Stomach (tissue), 9 donors: ENCODE results near the gene RGL3. TPM values are rescaled to one million over a fixed set of nuclear protein-coding genes. Genes with fewer than 3 reads are reported as not detected.
A peak's percentile ranks its signal among the peaks of the same experiment; 100 is the strongest.

Source experiments
- DNase-seq, 2 donors: peaks; one replicate each; pipeline versions ENCODE4 v3.0.0 to v3.0.0-alpha.2; 2013 to 2019
- H3K27ac ChIP-seq, 5 donors: fragments of 200-600 bp in 4 of 5; sonication (generic) in 4 of 5; one replicate each; pipeline ENCODE4 v1.5.1; 2013 to 2019; ENCODE audit warnings: mild to moderate bottlenecking in 1 of 5, moderate library complexity in 1 of 5
- H3K27me3 ChIP-seq, 3 donors: fragments of 200-600 bp; sonication (generic); one replicate each; pipeline ENCODE4 v1.5.1; 2017 to 2019; ENCODE audit warnings: mixed run types in 1 of 3
- H3K36me3 ChIP-seq, 4 donors: fragments of 200-600 bp; sonication (generic); 1 replicate in 3 of 4; 2 replicates in 1 of 4; pipeline ENCODE4 v1.5.1; 2016 to 2019
- H3K4me1 ChIP-seq, 4 donors: fragments of 200-600 bp; sonication (generic); one replicate each; pipeline ENCODE4 v1.5.1; 2016 to 2019
- H3K4me3 ChIP-seq, 4 donors: fragments of 200-600 bp; sonication (generic) in 3 of 4; one replicate each; pipeline ENCODE4 v1.5.1; 2016 to 2019; ENCODE audit warnings: mild to moderate bottlenecking in 1 of 4
- H3K9me3 ChIP-seq, 4 donors: fragments of 200-600 bp; sonication (generic); one replicate each; pipeline ENCODE4 v1.5.1; 2016 to 2019
- CTCF ChIP-seq, 7 experiments: fragments of 450-650 bp in 4 of 7; fragments of 200-600 bp in 3 of 7; sonication (generic) in 3 of 7; IDR thresholded peaks; one replicate each; pipeline ENCODE4 v1.5.1; 2016 to 2019; ENCODE audit warnings: antibody characterized with exemption in 7 of 7, control low read depth in 2 of 7, mild to moderate bottlenecking in 1 of 7
- EP300 ChIP-seq: sonication (generic); formaldehyde crosslinking; IDR thresholded peaks from one replicate; pipeline ENCODE4 v1.6.1; 2017; ENCODE audit warnings: antibody characterized with exemption
- POLR2A ChIP-seq, 4 donors: fragments of 450-650 bp; IDR thresholded peaks; one replicate each; pipeline ENCODE4 v1.6.1; 2016; ENCODE audit warnings: antibody characterized with exemption in 4 of 4, control low read depth in 2 of 4, mild to moderate bottlenecking in 1 of 4, moderate library complexity in 1 of 4
- POLR2AphosphoS5 ChIP-seq, 3 donors: sonication (generic); formaldehyde crosslinking; IDR thresholded peaks; one replicate each; pipeline ENCODE4 v1.6.1; 2016; ENCODE audit warnings: antibody characterized with exemption in 3 of 3
- WGBS, 5 donors: extraction: QIAGEN DNeasy Blood & Tissue Kit in 3 of 5; methylation state at CpG; one replicate each; pipeline versions ENCODE4 v1.1.5 to v1.1.7; 2013 to 2018; 5-methylcytosine and 5-hydroxymethylcytosine counted together
- intact Hi-C: fragments of 100-400 bp; cut with DNase I; formaldehyde crosslinking; loops from one replicate; pipeline ENCODE4 v1.15.1; 2023; ENCODE audit warnings: low total_unique reads
- polyA plus RNA-seq, 3 donors: library from polyadenylated mRNA; stranded (reverse); fragments of 200-250 nt; gene quantifications; one replicate each; pipeline ENCODE4 v1.2.3, GENCODE V29; 2013
- total RNA-seq, 5 donors: library from RNA; depleted of rRNA; stranded (reverse); fragments of >200 nt; gene quantifications; one replicate each; pipeline versions ENCODE4 v1.1.0 to v1.2.3, GENCODE V29; 2014 to 2016
- donor health status: healthy with polysubstance abuse.
- donor health status: Bipolar disorder and iron deficiency.
- donor health status: healthy.

The RGL3 gene
- total and polyA plus RNA-seq, 8 donors, result 20.6 to 454 (median 38.5) TPM

GRCh38 chr19:11361771-11362731 lies 57.1 kb downstream of the RGL3 start:
- Histone ChIP-seq H3K27ac (no peak overlapping the region), H3K9me3 (no peaks in the 10 kb centered on the region), H3K27me3 (no peaks in the 10 kb centered on the region), H3K4me3 (peak overlapping the region in 1 of 4 donors; percentile 37), H3K4me1 (peaks cover 0 to 18% (median 12%) of the 10 kb centered on the region in 4 donors), H3K36me3 (peaks cover 12 to 93% (median 72%) of the 10 kb centered on the region in 4 donors)
- 59 to 69% (median 62%) methylated on average over 34 to 35 of the region's 35 CpGs for WGBS, 5 donors
- intact Hi-C loops, result no loop called here
- DNase-seq, result peak in 1 of 2 donors; percentile 52
- TF ChIP-seq CTCF (IDR thresholded peaks at IDR 0.05) (no peak), POLR2AphosphoS5 (IDR thresholded peaks at IDR 0.05) (no peak), EP300 (no peak), POLR2A (IDR thresholded peaks at IDR 0.05) (no peak)

DNA sequence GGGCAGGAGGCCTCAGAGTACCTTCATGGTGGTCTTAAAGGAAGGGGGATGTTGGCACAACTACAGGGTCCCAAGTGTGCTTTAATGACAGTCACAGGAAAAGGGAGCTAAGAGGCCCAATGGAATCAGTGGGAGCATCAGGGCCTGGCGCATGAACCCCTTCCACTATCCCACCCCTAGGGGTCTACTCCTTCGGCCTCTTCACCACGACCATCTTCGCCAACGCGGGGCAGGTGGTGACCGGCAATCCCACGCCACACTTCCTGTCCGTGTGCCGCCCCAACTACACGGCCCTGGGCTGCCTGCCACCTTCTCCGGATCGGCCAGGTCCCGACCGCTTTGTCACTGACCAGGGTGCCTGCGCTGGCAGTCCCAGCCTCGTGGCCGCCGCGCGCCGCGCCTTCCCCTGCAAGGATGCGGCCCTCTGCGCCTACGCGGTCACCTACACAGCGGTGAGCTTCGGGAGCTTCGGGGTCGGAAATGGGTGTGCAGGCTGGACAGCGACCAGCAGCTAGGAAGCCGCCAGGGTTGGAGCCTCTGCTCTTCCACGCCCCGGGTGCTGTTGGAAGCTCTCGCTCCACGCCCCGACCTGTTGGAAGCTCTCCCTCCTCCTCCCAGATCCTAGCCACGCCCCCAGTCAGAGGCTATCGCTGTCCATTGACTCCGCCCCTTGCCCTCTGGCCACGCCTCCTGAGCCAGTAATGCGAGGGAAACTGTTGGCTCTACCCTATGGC lies 57.9 kb downstream of the RGL3 start:
- 30 to 51% (median 32%) methylated on average over 25 to 43 of the region's 43 CpGs for WGBS, 5 donors
- H3K27ac ChIP-seq, result peak overlapping the region in 1 of 5 donors; percentile 39
- intact Hi-C loops, result no loop called here
- peaks cover 3 to 27% (median 18%) of the 10 kb centered on the region in 4 donors for H3K4me1 ChIP-seq
- TF ChIP-seq POLR2AphosphoS5 (IDR thresholded peaks at IDR 0.05) (peak in 1 of 3 donors; percentile 12), CTCF (IDR thresholded peaks at IDR 0.05) (no peak), EP300 (no peak), POLR2A (IDR thresholded peaks at IDR 0.05) (no peak)
- DNase-seq, result peak; percentile 88 to 93
- peak overlapping the region in 3 of 4 donors; percentile 6 to 37 (median 26) for H3K4me3 ChIP-seq
- H3K27me3 ChIP-seq, result no peaks in the 10 kb centered on the region
- H3K36me3 ChIP-seq, result peaks cover 12 to 89% (median 68%) of the 10 kb centered on the region in 4 donors
- no peaks in the 10 kb centered on the region for H3K9me3 ChIP-seq

GRCh38 chr19:11359421-11359820 lies 59.7 kb downstream of the RGL3 start:
- no peak for TF ChIP-seq EP300
- no peak for TF ChIP-seq POLR2AphosphoS5 (IDR thresholded peaks at IDR 0.05)
- H3K4me3 ChIP-seq, result no peak overlapping the region
- intact Hi-C loops, result no loop called here
- H3K27me3 ChIP-seq, result no peaks in the 10 kb centered on the region
- H3K27ac ChIP-seq, result no peak overlapping the region
- WGBS, 5 donors, result 82 to 92% (median 87%) methylated on average over 11 of the region's 11 CpGs
- no peak for DNase-seq
- peaks cover 12 to 42% (median 34%) of the 10 kb centered on the region in 4 donors for H3K4me1 ChIP-seq
- no peaks in the 10 kb centered on the region for H3K9me3 ChIP-seq
- H3K36me3 ChIP-seq, result peaks cover 8 to 71% (median 50%) of the 10 kb centered on the region in 4 donors

DNA sequence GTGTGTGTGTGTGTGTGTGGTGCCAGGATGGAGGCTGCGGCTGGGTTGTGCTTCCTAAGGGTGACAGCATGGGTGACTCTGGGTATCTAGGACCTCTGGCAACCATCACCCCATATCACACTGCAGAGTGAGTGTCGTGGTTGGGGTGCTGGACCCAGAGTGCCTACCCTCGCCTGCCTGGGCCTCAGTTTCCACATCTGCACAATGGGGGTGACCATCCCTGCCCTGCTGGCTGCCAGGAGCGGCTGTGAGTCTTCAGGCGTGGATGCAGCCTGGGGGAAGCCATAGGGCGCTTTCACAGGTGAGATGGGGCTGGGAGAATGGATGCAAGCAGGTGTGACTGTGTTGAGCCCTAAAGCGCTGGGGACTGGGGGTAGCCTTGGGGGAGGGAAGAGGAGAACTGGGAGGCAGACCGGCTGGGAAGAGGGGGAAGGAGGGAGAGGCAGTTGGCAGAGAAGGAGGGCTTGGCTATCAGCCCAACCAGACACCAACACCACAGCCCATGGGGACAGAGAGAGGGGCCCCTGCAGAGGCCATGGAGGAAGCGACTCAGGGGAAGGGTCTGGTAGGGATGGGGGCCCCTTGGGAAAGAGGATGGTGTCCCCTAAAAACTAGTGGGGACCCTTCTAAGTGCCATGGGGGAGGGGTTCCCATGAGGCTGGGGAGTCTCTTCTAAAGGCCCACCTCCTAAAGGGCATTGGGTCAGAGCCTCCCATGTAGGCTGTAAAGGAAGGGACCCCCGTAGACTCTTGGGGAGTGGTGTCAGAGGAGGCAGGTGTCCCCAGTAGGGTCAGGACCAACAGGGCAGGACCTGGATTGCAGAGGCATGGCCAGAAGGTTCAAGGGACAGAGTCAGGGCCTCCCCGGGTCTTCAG lies 62.2 kb downstream of the RGL3 start:
- Histone ChIP-seq H3K36me3 (peaks cover 0 to 46% (median 27%) of the 10 kb centered on the region in 4 donors), H3K9me3 (no peaks in the 10 kb centered on the region), H3K4me1 (peaks cover 12 to 42% (median 34%) of the 10 kb centered on the region in 4 donors), H3K27ac (peak overlapping the region in 1 of 5 donors; percentile 80), H3K4me3 (peak overlapping the region in 1 of 4 donors; percentile 66), H3K27me3 (no peaks in the 10 kb centered on the region)
- 78 to 91% (median 81%) methylated on average over 9 to 11 of the region's 11 CpGs for WGBS, 5 donors
- TF ChIP-seq POLR2AphosphoS5 (IDR thresholded peaks at IDR 0.05) (no peak), EP300 (no peak), POLR2A (IDR thresholded peaks at IDR 0.05) (no peak), CTCF (IDR thresholded peaks at IDR 0.05) (no peak)
- DNase-seq, result no peak
- intact Hi-C loops, result no loop called here
